Ishikawa (cell line): ENCODE measurements around the gene CEP131.

Source experiments
- CEBPB ChIP-seq: IDR thresholded peaks from 2 replicates; pipeline ENCODE4 v1.6.1; 2012
- CREB1 ChIP-seq: IDR thresholded peaks from 2 replicates; pipeline ENCODE4 v1.6.1; 2012; ENCODE audit warnings: low read depth
- EGR1 ChIP-seq: IDR thresholded peaks from 2 replicates; pipeline ENCODE4 v1.6.1; 2012
- EP300 ChIP-seq: IDR thresholded peaks from 2 replicates; pipeline ENCODE4 v1.6.1; 2012; ENCODE audit warnings: borderline replicate concordance
- FOXM1 ChIP-seq: IDR thresholded peaks from 2 replicates; pipeline ENCODE4 v1.6.1; 2012; ENCODE audit warnings: low read depth, borderline replicate concordance
- NFIC ChIP-seq: IDR thresholded peaks from 2 replicates; pipeline ENCODE4 v1.6.1; 2012
- RAD21 ChIP-seq: IDR thresholded peaks from 2 replicates; pipeline ENCODE4 v1.6.1; 2012; ENCODE audit warnings: low read depth
- TAF1 ChIP-seq: IDR thresholded peaks from 2 replicates; pipeline ENCODE4 v1.6.1; 2012; ENCODE audit warnings: low read depth, mild to moderate bottlenecking
- TCF12 ChIP-seq: IDR thresholded peaks from 2 replicates; pipeline ENCODE4 v1.6.1; 2012; ENCODE audit warnings: low read depth
- TEAD4 ChIP-seq: IDR thresholded peaks from 2 replicates; pipeline ENCODE4 v1.6.1; 2012
- YY1 ChIP-seq: IDR thresholded peaks from 2 replicates; pipeline ENCODE4 v1.6.1; 2012; ENCODE audit warnings: low read depth
- TF ChIP-seq, protein P1 (sequence below): IDR thresholded peaks from 2 replicates; pipeline ENCODE4 v1.6.1; 2012; ENCODE audit warnings: low read depth, mild to moderate bottlenecking
- TF ChIP-seq, protein P2 (sequence below): IDR thresholded peaks from 2 replicates; pipeline ENCODE4 v1.6.1; 2012
- TF ChIP-seq, protein P3 (sequence below): IDR thresholded peaks from 2 replicates; pipeline ENCODE4 v1.6.1; 2012

DNA sequence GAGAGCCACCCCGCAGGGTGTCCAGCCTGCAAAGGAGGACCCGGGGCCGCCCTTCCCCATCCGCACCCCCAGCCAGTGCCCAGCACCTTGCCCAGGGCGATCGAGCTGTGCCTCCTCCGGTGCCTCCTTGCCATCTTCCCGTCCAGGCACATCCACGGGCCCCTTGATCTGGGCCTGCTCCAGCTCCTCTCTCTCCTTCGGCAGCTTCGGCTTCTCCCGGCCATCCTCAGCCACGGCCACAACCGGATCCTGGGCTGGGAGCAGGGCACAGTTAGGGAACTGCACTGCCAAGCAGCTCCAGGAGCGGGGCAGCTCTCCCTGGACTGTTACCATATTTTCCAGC lies 30.2 kb upstream of the CEP131 start:
- TF ChIP-seq CEBPB: no peak
- no peak for TF ChIP-seq RAD21
- TF ChIP-seq, protein P1, sequence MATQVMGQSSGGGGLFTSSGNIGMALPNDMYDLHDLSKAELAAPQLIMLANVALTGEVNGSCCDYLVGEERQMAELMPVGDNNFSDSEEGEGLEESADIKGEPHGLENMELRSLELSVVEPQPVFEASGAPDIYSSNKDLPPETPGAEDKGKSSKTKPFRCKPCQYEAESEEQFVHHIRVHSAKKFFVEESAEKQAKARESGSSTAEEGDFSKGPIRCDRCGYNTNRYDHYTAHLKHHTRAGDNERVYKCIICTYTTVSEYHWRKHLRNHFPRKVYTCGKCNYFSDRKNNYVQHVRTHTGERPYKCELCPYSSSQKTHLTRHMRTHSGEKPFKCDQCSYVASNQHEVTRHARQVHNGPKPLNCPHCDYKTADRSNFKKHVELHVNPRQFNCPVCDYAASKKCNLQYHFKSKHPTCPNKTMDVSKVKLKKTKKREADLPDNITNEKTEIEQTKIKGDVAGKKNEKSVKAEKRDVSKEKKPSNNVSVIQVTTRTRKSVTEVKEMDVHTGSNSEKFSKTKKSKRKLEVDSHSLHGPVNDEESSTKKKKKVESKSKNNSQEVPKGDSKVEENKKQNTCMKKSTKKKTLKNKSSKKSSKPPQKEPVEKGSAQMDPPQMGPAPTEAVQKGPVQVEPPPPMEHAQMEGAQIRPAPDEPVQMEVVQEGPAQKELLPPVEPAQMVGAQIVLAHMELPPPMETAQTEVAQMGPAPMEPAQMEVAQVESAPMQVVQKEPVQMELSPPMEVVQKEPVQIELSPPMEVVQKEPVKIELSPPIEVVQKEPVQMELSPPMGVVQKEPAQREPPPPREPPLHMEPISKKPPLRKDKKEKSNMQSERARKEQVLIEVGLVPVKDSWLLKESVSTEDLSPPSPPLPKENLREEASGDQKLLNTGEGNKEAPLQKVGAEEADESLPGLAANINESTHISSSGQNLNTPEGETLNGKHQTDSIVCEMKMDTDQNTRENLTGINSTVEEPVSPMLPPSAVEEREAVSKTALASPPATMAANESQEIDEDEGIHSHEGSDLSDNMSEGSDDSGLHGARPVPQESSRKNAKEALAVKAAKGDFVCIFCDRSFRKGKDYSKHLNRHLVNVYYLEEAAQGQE: no peak
- TF ChIP-seq FOXM1: no peak
- no peak for TF ChIP-seq EP300
- no peak for TF ChIP-seq CREB1
- TF ChIP-seq, protein P2, sequence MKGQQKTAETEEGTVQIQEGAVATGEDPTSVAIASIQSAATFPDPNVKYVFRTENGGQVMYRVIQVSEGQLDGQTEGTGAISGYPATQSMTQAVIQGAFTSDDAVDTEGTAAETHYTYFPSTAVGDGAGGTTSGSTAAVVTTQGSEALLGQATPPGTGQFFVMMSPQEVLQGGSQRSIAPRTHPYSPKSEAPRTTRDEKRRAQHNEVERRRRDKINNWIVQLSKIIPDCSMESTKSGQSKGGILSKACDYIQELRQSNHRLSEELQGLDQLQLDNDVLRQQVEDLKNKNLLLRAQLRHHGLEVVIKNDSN: no peak
- no peak for TF ChIP-seq EGR1
- TF ChIP-seq YY1: no peak
- TF ChIP-seq, protein P3, sequence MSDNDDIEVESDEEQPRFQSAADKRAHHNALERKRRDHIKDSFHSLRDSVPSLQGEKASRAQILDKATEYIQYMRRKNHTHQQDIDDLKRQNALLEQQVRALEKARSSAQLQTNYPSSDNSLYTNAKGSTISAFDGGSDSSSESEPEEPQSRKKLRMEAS: no peak
- TF ChIP-seq TCF12: no peak
- no peak for TF ChIP-seq TAF1
- TF ChIP-seq TEAD4: no peak
- TF ChIP-seq NFIC: no peak
